ENCODE measurements around the gene ARHGEF5.
"Not testable (repeated sequence)": the region's sequence is repeated elsewhere in the genome, so short reads cannot be mapped to it uniquely, and the experiment has no call there.

DNA sequence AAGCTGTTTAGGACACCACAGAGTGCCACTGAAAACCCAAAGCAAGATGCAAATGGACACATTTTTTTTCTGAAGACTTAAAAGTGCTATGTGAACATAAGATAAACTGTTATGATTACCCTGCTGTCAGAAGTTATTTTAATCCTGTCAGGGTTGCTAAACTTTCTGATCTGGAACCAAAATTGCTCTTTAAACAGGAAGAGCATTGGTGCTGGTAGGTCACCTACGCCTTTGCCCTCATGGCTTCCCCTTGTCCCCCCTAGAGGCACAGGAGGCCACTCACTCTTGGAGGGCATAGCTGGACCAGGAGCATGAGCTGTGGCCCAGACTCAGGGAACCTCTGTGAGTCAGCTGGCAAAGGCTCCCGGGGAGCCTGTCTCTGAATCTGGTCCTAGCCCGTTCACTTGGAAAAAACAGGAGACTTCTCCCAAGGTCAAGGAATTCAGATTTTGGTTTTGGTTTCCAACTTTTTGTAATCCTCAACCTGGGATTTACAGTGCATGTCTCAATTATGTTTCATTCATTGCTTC is 33.5 kb upstream of the ARHGEF5 start:
- TF ChIP-seq RFX5 (IDR thresholded peaks at IDR 0.05; ENCODE audit: low read length); CHD2 (IDR thresholded peaks at IDR 0.05; ENCODE audit: low read length, partially characterized antibody); FOXM1 (IDR thresholded peaks at IDR 0.05; ENCODE audit: low read depth); TAF1 (IDR thresholded peaks at IDR 0.05; ENCODE audit: borderline replicate concordance, low read depth, low read length): not testable (repeated sequence)
- TF ChIP-seq, protein P1, sequence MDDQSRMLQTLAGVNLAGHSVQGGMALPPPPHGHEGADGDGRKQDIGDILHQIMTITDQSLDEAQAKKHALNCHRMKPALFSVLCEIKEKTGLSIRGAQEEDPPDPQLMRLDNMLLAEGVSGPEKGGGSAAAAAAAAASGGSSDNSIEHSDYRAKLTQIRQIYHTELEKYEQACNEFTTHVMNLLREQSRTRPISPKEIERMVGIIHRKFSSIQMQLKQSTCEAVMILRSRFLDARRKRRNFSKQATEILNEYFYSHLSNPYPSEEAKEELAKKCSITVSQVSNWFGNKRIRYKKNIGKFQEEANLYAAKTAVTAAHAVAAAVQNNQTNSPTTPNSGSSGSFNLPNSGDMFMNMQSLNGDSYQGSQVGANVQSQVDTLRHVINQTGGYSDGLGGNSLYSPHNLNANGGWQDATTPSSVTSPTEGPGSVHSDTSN (IDR thresholded peaks at IDR 0.05), result not testable (repeated sequence)
- TF ChIP-seq, protein P2, sequence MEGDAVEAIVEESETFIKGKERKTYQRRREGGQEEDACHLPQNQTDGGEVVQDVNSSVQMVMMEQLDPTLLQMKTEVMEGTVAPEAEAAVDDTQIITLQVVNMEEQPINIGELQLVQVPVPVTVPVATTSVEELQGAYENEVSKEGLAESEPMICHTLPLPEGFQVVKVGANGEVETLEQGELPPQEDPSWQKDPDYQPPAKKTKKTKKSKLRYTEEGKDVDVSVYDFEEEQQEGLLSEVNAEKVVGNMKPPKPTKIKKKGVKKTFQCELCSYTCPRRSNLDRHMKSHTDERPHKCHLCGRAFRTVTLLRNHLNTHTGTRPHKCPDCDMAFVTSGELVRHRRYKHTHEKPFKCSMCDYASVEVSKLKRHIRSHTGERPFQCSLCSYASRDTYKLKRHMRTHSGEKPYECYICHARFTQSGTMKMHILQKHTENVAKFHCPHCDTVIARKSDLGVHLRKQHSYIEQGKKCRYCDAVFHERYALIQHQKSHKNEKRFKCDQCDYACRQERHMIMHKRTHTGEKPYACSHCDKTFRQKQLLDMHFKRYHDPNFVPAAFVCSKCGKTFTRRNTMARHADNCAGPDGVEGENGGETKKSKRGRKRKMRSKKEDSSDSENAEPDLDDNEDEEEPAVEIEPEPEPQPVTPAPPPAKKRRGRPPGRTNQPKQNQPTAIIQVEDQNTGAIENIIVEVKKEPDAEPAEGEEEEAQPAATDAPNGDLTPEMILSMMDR (IDR thresholded peaks at IDR 0.05), result not testable (repeated sequence)
